SHP77 treated with DMSO at 0.1 percent for 48 hours (cell line): ENCODE measurements around the gene NT5DC1.

ENCODE experiments used
- DNase-seq: peaks from one replicate; lab custom pipeline; 2025; lab: John Stamatoyannopoulos, UW

The NT5DC1 gene

DNA sequence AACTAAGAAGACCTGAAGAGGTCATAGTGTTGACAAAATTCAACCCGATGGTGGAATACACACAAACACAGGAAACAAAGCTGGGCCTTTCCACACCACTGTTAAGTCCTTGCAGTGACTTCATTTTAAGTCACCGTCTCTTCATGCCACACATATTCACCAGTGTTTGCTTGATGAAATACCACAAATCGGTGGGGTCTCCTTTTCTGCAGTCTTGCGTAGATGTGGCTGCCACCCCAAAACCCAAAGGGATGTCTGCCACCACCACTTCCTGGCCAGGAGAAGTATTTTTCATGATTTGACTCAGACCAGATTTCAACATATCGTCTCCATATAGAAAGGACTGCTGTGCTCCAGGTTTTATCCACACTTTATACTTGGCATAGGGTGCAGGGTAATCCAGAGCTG is 36.3 kb downstream of the NT5DC1 start:
- no peak for DNase-seq

DNA sequence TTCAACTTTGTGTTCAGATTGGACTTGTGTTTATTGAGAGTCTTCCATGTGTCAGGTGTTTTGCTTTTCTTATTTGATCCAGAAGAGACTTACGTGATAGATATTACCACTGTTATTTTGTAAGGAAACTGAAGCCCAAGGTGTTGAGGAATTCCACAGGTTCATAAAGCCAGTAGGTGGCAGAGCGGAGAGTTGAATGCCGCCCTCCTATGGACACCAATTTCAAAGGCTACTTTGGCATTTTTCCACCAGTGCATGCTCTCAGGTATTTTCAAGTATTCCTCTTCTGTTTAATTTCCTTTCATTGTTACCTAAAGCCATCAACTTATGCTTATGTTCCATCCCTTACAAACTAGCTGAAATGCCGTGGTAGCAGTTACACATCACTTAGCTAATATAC is 39.3 kb downstream of the NT5DC1 start:
- no peak for DNase-seq

DNA sequence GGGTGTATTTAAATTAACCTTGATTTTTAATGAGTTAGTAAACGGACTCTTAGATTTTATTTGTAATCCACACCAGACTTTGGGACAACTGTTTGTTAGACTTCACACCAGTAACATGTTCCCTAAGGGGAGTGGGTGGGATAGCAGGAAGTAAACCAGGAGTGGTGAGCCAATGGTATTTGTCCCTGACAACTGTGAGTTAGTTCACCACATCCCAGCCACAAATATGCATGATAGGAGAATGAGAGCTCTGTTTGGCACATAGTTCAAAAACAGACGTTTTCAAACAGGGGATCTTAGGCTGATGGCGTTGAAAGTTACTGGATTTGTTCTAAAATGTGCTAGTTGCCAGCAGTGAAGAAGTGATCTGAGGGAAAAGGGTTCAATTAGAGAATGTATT is 44.0 kb downstream of the NT5DC1 start:
- no peak for DNase-seq

DNA sequence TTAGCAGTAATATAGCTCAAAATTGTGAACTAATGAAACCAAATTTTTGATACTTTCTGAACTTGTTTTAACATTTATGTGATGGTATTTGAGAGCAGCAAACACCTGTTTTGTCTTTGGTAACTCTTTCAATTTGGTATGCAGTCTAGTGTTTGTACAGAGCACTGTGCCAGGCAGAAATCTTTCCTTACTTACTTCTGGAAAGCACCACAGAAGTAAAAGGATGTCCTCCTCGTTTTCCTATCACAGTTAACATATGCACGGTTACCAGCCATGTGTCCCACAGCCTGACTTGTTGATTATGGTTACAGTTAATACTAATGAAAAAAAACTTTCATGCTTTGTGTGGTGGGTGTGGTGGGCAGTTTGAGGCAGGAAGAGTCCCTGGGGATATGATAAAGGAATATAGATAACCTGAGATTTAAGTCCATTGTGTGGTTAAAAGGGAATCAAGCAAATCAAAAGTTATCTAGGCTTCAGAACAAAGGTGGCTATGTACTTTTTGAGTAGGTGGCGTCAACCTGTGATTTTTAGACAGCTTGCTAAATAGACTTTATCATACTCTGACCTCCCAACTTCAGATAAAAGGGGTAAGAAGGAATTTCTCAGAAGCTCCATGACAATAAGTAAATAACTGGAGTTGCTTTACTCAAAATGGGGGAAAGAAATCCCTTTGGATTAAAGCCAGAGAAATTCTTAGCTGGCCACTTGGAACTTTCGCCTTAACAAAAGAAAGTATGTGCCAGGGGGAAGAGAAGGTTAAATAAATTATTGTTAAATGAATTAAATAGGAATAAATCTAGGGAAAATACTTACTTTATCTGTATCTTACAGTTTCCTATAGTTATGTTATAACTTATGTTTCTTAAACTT is 45.4 kb downstream of the NT5DC1 start:
- no peak for DNase-seq

DNA sequence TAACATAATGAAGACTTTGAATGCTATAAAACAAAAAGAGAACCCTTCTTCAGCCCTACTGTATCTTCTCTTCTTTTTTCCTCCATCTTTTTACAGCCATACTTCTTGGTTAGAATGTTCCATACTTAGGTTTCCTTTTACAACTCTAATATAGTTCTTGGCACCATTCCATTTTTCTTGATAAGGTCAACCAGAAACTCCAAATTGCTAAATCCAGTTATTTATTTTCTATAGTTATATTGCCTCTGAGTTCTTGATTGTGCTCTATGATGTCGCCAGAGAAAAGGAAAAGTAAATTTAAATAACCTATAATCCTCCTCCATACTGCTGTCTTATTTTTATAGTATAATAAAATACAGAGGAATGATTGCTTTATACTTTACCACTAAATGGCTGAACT is 52.0 kb downstream of the NT5DC1 start:
- DNase-seq = no peak

GRCh38 chr6:116154887-116155286 is 54.2 kb downstream of the NT5DC1 start:
- DNase-seq = no peak

DNA sequence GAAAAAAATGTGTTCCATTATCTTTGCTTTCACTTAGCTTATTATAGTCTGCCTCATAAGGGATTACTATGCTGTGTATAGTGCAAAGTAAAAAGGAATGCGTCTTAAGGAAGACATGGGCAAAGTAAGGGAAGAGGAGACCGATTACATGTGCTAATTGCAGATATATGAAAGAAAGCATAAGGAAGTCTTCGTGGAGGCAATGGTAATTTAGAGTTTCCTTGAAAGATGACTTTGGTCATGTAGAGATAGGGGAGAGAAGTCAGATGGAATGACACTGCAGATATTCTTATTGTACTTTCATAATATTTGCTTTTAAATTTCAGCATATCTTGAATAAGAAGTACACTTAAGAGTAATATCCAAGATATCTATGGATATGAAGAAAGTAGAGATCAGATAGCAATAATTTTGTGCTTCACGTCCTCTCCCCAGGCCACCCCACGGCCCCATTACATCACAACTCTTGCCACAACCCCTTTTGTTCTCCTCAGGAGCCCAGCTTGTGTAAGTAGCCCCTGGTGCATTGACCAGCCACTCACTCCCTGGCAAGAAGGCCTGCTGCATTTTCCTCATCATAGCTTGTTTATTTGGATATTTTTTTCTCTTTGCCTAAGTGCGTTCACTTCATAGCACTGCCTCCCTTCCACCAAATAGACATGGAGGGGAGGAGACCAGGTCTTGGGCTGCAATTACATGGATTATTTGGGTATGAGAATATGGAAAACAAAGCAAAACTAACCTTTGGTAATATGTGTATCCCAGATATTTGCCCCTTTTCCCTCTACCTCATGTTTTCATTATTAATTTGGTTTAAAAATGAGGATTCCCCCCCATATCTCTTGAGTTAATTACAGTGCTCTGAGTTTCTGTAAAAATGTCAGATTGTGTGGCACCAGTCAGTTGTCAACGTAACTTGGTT is 56.0 kb downstream of the NT5DC1 start:
- DNase-seq = no peak

DNA sequence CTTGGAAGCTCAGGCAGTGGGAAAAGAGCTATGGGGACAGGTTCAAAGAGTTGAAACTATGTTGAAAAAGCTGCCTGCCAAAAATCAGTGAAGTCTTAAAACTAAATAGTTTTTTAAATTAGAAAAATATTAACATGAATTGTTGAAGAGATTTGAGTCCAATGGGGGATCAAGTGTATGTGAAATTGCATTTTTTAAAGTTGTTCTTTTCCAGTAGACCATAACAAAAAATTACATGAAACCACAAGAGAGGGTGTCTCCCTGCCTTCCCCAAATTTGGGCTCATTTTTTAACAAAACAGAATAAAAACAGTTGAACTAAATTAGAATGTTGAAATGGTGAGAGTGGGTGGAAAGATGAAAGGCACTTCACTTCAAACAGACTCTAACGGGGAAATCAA is 56.7 kb downstream of the NT5DC1 start:
- no peak for DNase-seq

DNA sequence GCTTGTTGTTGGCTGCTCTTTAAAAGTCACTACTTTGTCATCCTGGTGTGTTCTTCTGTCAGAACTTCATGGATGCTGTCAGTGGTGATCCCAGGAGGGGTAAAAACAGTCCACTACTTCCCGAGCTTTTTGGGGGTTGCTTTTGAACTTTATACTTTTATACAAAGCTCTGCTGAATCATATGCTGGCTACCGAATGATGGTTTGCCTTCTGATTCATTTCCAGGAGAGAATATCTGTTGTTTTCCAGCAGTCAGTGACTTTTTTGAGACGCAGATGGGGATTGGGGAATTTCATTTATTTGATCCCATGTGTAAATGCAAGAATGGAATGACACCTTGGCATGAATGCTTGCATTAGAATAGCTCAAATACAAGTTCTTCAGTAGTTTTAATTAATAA is 58.0 kb downstream of the NT5DC1 start:
- no peak for DNase-seq

GRCh38 chr6:116159782-116160524 is 59.3 kb downstream of the NT5DC1 start:
- DNase-seq = no peak

DNA sequence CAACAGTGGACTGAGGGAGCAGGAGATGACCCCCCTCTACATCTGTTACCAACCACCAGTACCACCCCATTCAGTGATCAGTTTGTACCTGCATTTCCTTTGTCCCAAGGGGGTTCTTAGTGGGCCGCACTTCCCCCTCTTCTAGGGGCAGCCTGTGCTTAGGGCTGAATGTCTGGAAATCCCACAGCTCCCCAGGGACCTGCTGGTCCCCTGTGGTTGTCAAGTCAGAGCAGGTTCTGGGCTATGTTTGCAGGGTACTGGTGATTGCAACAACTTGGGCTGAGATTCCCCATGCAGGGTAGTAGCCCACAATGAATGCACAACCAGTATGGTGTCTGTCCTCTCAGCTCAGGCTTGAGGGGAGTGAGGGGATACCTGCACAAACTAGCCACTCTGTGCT is 64.9 kb downstream of the NT5DC1 start:
- no peak for DNase-seq

GRCh38 chr6:116166369-116166768 is 65.7 kb downstream of the NT5DC1 start:
- no peak for DNase-seq

- no peak for DNase-seq
These were observed 67.5 kb downstream of the NT5DC1 start for GRCh38 chr6:116168148-116168547.

- DNase-seq = no peak
These were observed 69.2 kb downstream of the NT5DC1 start for GRCh38 chr6:116169880-116170279.

GRCh38 chr6:116170358-116171057 is 69.9 kb downstream of the NT5DC1 start:
- DNase-seq = no peak

DNA sequence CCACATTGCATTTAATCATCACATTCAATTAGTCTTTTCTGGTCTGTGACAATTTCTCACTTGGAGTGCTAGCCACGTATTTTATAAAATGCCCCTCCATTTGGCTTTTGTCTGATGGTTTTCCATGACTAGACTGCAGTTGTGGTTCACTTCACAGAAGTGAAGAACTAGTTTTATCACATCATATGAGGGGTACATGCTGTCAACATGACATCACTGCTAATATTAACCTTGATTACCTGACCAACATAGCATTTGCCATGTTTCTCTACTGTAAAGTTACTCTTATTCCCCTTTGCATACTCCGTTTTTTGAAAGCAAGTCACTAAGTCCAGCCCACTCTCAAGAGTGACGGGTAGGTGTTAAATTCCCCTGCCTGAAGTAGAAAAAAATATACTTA is 73.3 kb downstream of the NT5DC1 start:
- DNase-seq = no peak

DNA sequence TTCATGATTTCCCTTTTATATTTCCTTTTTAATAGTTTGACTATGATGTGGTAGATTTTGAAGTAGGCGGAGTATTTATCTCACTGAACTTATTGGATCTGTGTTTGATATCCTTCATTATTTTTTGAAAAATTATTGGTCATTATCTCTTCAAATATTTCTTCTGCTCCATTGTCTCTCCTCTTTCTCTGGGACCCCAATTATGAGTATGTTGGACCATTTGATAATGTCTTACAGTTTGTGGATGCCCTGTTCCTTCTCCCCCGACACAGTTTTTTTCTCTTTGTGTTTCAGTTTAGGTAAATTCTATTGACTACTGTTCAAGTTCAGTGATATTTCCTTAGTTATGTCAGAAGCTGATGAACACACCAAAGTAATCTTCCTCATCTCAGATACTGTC is 74.7 kb downstream of the NT5DC1 start:
- no peak for DNase-seq

- no peak for DNase-seq
These were observed 75.9 kb downstream of the NT5DC1 start for GRCh38 chr6:116176596-116176995.

- no peak for DNase-seq
These were observed 79.7 kb downstream of the NT5DC1 start for GRCh38 chr6:116180375-116180774.

DNA sequence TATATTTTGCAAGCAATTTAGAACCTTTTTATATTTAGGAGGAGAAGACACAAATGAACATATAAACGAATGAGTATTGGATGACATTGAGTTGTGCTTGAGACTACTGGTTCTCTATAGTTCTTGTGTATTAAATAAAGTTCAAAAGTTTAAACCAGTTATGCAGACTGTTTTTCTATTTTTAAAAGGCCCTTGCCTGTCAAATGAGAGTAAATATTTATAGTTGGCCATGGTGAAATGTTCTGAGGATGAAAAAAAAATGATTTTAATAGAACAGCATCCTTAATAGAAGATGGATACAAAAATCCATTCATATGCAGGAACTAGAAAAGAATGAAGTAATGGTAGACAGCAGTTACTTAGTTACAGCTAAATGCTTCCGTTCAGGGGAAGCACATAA is 88.8 kb downstream of the NT5DC1 start:
- DNase-seq = no peak

DNA sequence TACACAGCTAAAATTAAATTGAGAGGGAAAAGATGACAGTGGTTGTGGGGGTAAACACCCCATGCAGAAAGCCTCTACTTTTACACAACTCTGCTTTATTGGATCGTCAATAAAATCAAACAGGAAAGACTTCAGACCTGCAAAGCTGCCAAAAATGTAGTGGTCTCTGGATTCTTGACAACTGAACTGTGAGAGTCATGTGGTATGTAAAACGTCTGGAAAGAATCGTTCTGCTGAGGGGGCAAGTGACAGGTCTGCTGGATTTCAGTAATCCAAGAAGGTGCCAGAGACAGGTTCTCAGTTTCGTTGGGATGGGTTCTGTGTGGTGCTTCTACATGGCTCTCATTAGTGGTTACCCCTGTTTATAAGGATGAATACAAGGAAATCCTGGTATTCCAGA is 89.9 kb downstream of the NT5DC1 start:
- no peak for DNase-seq

DNA sequence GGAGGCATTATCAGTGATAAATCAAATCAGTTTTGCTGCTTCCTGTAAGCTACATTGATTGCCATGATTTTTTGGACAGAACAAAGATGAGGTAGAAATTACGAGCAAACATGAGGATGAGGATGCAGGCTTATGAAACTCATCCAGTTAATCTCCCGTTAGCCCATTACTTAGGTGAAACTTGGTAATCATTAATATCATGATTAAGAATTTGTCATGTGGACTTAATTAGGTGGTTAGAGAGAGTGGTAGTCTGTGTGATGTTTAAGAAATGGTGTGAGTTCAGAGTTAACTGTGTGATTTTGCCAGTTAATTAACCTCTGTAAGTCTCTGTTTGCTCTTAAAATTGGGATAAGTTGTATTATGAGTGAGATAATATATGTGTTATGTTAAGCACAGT is 91.2 kb downstream of the NT5DC1 start:
- no peak for DNase-seq
